Endodermal cell (in vitro differentiated cells): ENCODE results near the gene LCE5A. TPM values are rescaled to one million over a fixed set of nuclear protein-coding genes. Genes with fewer than 3 reads are reported as not detected.

Experiments used
- DNase-seq: peaks from one replicate; pipeline ENCODE4 v3.0.0-alpha.2; 2017
- H3K27ac ChIP-seq: 2 replicates; pipeline ENCODE4 v1.5.1; 2013; ENCODE audit warnings: mild to moderate bottlenecking, low read depth, low read length, moderate library complexity
- H3K27me3 ChIP-seq: 2 replicates; pipeline ENCODE4 v1.6.1; 2013; ENCODE audit warnings: mild to moderate bottlenecking, low read length, moderate library complexity; ENCODE audit not compliant: insufficient read depth, control insufficient read depth, poor library complexity, severe bottlenecking
- H3K36me3 ChIP-seq: 2 replicates; pipeline ENCODE4 v1.7.0; 2013; ENCODE audit warnings: mild to moderate bottlenecking, low read length, moderate library complexity; ENCODE audit not compliant: control insufficient read depth, insufficient read depth
- H3K4me1 ChIP-seq: one replicate; pipeline ENCODE4 v1.7.0; 2013; ENCODE audit warnings: low read length; ENCODE audit not compliant: control insufficient read depth, insufficient read depth
- H3K4me3 ChIP-seq: 2 replicates; pipeline ENCODE4 v1.5.1; 2013; ENCODE audit warnings: mild to moderate bottlenecking, low read length, moderate library complexity
- H3K9ac ChIP-seq: 2 replicates; pipeline ENCODE4 v1.6.1; 2013; ENCODE audit warnings: mild to moderate bottlenecking, low read length, moderate library complexity; ENCODE audit not compliant: poor library complexity, severe bottlenecking; ENCODE audit errors: extremely low read depth
- H3K9me3 ChIP-seq: 2 replicates; pipeline ENCODE4 v1.6.1; 2013; ENCODE audit warnings: mild to moderate bottlenecking, low read length, moderate library complexity; ENCODE audit not compliant: control insufficient read depth
- H3K27ac Mint-ChIP-seq: 2 replicates; pipeline ENCODE4 v1.8.0; 2020; ENCODE audit warnings: mixed read lengths
- H3K27me3 Mint-ChIP-seq: 2 replicates; pipeline ENCODE4 v1.8.0; 2021; ENCODE audit warnings: mild to moderate bottlenecking, mixed read lengths; ENCODE audit not compliant: insufficient read depth
- H3K36me3 Mint-ChIP-seq: 2 replicates; pipeline ENCODE4 v1.8.0; 2020; ENCODE audit warnings: low read depth, mixed read lengths
- H3K4me1 Mint-ChIP-seq: 2 replicates; pipeline ENCODE4 v1.8.0; 2020; ENCODE audit warnings: mixed read lengths
- H3K4me3 Mint-ChIP-seq: 2 replicates; pipeline ENCODE4 v1.8.0; 2020; ENCODE audit warnings: mild to moderate bottlenecking, moderate library complexity, mixed read lengths
- H3K9me3 Mint-ChIP-seq: 2 replicates; pipeline ENCODE4 v1.8.0; 2020; ENCODE audit warnings: mild to moderate bottlenecking, mixed read lengths
- WGBS, 2 experiments: methylation state at CpG; one replicate each; pipeline versions ENCODE4 v1.1.5 to v1.1.7; 2013; ENCODE audit warnings: missing lambda C conversion rate in 2 of 2, mixed read lengths in 1 of 2; ENCODE audit not compliant: insufficient coverage in 1 of 2, insufficient read length in 1 of 2; 5-methylcytosine and 5-hydroxymethylcytosine counted together
- long read RNA-seq, 4 experiments: library from polyadenylated mRNA in 2 of 4; library from RNA in 1 of 4; library from capped mRNA in 1 of 4; stranded (forward) in 3 of 4; unstranded in 1 of 4; transcript quantifications; one replicate each; pipeline ENCODE4 v2.0.0, GENCODE V29; 2020 to 2021; ENCODE audit warnings: inconsistent platforms in 1 of 4
- polyA plus RNA-seq, 2 experiments: library from polyadenylated mRNA; stranded (reverse); fragments of 50-300 nt; gene quantifications; one replicate each; pipeline ENCODE4 v1.2.3, GENCODE V29; 2013
- total RNA-seq, 2 donors: library from RNA; stranded (reverse); fragmentation: NEBNext Ultra II Directional in 1 of 2; extraction: Animal tissue kit (Norgen Biotek cat#: 25700) in 1 of 2; gene quantifications; 2 replicates in 1 of 2; 3 replicates in 1 of 2; pipeline ENCODE4 v1.2.1, GENCODE V29; 2021
- TF ChIP-seq, protein P1 (sequence below): fragments of 200-600 bp; sonication (generic); conservative IDR thresholded peaks from 2 replicates; pipeline ENCODE4 v1.5.0; 2021; ENCODE audit warnings: antibody characterized with exemption, mild to moderate bottlenecking

LCE5A gene
- not detected for total RNA-seq
- polyA plus RNA-seq (2013, experiment 1 of 2), result not detected
- not detected for polyA plus RNA-seq (2013, experiment 2 of 2)
- long read RNA-seq, experiment 1, result 0 reads
- long read RNA-seq, experiment 2, result 0 reads
- long read RNA-seq, experiment 3, result 0 reads
- long read RNA-seq, experiment 4, result 0 reads

DNA sequence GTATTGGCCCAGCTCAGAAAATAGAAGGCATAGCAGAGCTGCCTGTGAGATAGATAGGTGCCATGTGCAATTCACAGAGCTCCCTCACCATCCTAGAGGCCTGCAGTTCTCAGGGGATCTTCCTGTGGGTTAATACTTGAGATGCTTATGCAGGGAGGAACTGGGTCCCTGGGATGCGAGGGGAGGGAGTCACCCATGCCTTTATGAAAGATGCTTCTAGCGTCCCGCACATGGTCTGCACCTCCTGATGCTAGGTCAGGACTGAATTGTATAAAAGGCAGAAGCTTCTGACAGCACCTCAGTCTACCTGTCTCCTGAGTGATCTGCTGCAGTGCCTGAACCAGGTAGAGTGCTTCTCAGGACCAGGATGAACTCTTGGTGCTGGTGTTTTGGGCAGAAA, at the start of gene LCE5A:
LCE5A (plus strand) TSS at position 301 of the 400 bp plus-strand sequence. CDS start 732 bp downstream, outside the sequence.
- Mint-ChIP-seq H3K27me3 (no peaks in the 10 kb centered on the region), H3K4me1 (no peaks in the 10 kb centered on the region), H3K27ac (no peak within 1 kb of the TSS), H3K36me3 (peaks cover 1% of the 10 kb centered on the region), H3K9me3 (peaks cover 92% of the 10 kb centered on the region), H3K4me3 (no peak within 1 kb of the TSS)
- Histone ChIP-seq H3K36me3 (no peaks in the 10 kb centered on the region), H3K9ac (no peak within 1 kb of the TSS), H3K4me3 (no peak within 1 kb of the TSS), H3K27me3 (no peaks in the 10 kb centered on the region), H3K9me3 (peaks cover 65% of the 10 kb centered on the region), H3K27ac (no peak within 1 kb of the TSS), H3K4me1 (no peaks in the 10 kb centered on the region)
- TF ChIP-seq, protein P1, sequence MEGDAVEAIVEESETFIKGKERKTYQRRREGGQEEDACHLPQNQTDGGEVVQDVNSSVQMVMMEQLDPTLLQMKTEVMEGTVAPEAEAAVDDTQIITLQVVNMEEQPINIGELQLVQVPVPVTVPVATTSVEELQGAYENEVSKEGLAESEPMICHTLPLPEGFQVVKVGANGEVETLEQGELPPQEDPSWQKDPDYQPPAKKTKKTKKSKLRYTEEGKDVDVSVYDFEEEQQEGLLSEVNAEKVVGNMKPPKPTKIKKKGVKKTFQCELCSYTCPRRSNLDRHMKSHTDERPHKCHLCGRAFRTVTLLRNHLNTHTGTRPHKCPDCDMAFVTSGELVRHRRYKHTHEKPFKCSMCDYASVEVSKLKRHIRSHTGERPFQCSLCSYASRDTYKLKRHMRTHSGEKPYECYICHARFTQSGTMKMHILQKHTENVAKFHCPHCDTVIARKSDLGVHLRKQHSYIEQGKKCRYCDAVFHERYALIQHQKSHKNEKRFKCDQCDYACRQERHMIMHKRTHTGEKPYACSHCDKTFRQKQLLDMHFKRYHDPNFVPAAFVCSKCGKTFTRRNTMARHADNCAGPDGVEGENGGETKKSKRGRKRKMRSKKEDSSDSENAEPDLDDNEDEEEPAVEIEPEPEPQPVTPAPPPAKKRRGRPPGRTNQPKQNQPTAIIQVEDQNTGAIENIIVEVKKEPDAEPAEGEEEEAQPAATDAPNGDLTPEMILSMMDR, result no peak
- 88 to 92% methylated on average over 3 of the region's 3 CpGs for WGBS, 2 experiments
- DNase-seq, result no peak

- Mint-ChIP-seq H3K4me1 (no peaks in the 10 kb centered on the region), H3K9me3 (peaks cover 56% of the 10 kb centered on the region), H3K36me3 (no peaks in the 10 kb centered on the region), H3K27ac (no peak overlapping the region), H3K27me3 (no peaks in the 10 kb centered on the region), H3K4me3 (no peak overlapping the region)
- Histone ChIP-seq H3K27ac (no peak overlapping the region), H3K4me1 (no peaks in the 10 kb centered on the region), H3K9ac (no peak overlapping the region), H3K27me3 (no peaks in the 10 kb centered on the region), H3K9me3 (peaks cover 25% of the 10 kb centered on the region), H3K36me3 (no peaks in the 10 kb centered on the region), H3K4me3 (no peak overlapping the region)
- 6 to 23% methylated on average over 3 to 6 of the region's 6 CpGs for WGBS, 2 experiments
- TF ChIP-seq, protein P1, result peak; percentile 64
- DNase-seq, result peak; percentile 51
These were observed 49.1 kb upstream of the LCE5A start for GRCh38 chr1:152461544-152461943.

DNA sequence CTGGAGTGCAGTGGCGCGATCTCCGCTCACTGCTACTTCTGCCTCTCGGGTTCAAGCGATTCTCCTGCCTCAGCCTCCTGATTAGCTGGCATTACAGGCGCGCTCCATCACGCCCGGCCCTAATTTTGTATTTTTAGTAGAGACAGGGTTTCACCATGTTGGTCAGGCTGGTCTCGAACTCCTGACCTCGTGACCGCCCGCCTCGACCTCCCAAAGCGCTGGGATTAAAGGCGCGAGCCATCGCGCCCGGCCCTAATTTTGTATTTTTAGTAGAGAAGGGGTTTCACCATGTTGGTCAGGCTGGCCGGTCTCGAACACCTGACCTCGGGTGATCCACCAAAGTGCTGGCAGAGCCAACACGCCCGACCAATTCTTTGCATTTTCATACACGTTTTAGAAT, 48.0 kb upstream of the LCE5A start:
- Mint-ChIP-seq H3K4me1 (no peaks in the 10 kb centered on the region), H3K36me3 (no peaks in the 10 kb centered on the region), H3K9me3 (peaks cover 53% of the 10 kb centered on the region), H3K27me3 (no peaks in the 10 kb centered on the region), H3K27ac (no peak overlapping the region), H3K4me3 (no peak overlapping the region)
- no peaks in the 10 kb centered on the region for H3K27me3 ChIP-seq
- no peaks in the 10 kb centered on the region for H3K36me3 ChIP-seq
- no peak overlapping the region for H3K27ac ChIP-seq
- TF ChIP-seq, protein P1, result no peak
- DNase-seq, result no peak
- no peak overlapping the region for H3K9ac ChIP-seq
- H3K9me3 ChIP-seq, result peaks cover 24% of the 10 kb centered on the region
- WGBS, 2 experiments, result 89 to 92% methylated on average over 13 to 26 of the region's 26 CpGs
- no peaks in the 10 kb centered on the region for H3K4me1 ChIP-seq
- no peak overlapping the region for H3K4me3 ChIP-seq
